GM18868 (cell line): ENCODE data around the gene UBC.

Source experiments
- ATAC-seq: cut with Tn5 transposase; IDR thresholded peaks from one replicate; pipeline ENCODE4 v1.9.1; 2021; ENCODE audit warnings: mild to moderate bottlenecking, moderate library complexity; ENCODE audit not compliant: unreplicated experiment

Gene UBC

GRCh38 chr12:124914392-124915238 lies at the start of gene UBC:
Gene UBC, minus strand, starts transcription at chr12:124914650. Its CDS starts 879 bp downstream, at chr12:124913771.
- peak; percentile 23 for ATAC-seq

- no peak for ATAC-seq
These were observed 48.8 kb upstream of the UBC start for GRCh38 chr12:124963211-124963610.

DNA sequence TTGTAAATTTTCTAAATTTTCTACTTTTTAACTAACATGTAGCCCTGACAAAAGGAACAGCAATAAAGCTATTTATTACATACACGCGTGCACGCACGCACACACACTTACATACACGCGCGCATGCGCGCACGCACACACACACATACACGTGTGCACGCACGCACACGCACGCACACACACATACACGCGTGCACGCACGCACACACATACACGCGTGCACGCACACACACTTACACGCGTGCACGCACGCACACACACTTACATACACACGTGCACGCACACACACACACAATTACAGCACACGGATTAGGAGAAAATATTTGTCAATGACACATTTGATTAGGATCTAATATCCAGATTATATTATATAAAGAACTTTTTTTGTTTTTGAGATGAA lies 46.6 kb upstream of the UBC start:
- ATAC-seq: no peak

- ATAC-seq: no peak
These were observed 42.1 kb upstream of the UBC start for GRCh38 chr12:124956571-124956970.

DNA sequence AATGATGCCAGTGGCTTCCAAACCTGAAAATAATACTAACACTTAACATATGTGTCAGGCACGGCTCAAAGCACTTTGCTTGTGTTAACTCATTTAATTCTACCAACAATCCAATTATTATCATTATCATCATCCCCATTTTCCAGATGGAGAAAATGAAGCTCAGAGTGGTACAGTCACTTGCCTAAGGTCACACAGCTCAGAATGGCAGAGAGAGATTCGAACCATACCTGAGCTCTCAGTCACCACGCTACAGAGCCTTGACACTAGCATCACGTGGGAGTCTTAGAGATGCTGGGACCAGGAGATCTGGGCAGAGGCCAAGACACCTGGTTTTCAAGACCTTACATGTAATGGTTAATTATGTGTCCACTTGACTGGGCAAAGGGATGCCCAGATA lies 40.3 kb upstream of the UBC start:
- ATAC-seq: no peak

GRCh38 chr12:124953689-124954405 lies 39.4 kb upstream of the UBC start:
- no peak for ATAC-seq

GRCh38 chr12:124952801-124953200 lies 38.4 kb upstream of the UBC start:
- no peak for ATAC-seq

DNA sequence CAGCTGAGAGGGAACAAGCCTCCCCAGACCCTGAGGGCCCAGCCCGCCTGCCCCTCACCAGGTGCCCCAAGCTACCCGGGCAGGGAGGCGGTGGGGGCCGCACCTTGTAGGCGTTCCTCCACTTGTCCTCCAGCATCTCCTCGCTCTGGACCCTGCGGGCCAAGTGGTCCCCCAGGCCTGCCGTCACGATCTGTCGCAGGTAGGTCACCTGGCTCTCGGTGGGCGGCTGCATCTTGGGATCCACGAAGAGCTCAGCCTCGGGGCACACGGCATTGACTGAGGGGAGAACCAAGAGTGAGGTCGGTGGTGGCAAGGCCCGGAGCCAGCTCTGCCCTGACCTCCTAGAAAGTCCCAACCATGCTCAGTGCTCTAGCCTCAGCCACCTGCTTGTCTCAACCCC lies 37.8 kb upstream of the UBC start:
- ATAC-seq: no peak

GRCh38 chr12:124949779-124950728 lies 35.6 kb upstream of the UBC start:
- ATAC-seq: no peak

- no peak for ATAC-seq
These were observed 34.6 kb upstream of the UBC start for GRCh38 chr12:124949066-124949465.

DNA sequence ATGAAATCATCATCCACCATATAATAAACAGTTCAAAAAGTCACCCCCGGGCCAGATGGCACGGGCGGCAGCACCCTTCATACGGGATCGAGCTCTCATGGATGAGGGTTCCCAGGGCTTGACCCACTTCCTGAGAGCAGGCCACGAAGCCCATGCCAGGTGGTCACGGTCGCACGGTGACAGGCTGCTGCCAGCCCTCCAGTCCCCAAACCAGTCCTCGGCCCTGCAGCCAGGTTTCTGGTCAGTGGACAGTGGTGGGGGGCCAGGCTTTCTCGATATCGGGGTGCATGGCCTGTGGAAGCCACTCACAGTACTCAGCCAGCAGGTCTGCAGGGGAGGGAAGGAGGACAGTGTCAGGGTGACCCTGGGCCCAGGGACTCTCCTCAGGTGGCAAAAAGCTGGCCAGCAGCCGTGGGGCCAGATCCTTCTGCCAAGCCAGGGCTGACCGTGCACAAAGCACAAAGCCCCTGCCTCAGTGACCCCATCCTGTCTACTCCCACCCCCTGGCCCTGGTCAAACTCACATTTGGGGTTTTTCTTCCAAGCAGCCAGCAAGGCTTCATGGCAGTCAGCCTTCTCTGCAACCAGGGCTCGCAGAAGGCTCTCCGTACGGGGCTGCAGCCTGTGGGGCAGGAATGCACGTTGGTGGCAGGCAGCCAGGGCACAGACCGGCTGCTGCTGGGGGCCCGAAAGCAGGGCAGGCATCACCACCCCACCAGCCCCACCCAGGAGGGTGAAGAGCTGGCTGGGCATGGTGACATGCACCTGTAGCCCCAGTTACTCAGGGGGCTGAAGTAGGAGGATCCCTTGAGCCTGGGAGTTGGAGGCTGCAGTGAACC lies 33.3 kb upstream of the UBC start:
- no peak for ATAC-seq

GRCh38 chr12:124947013-124947412 lies 32.6 kb upstream of the UBC start:
- ATAC-seq: no peak

- ATAC-seq: no peak
These were observed 32.0 kb upstream of the UBC start for GRCh38 chr12:124946447-124946793.

GRCh38 chr12:124941170-124941527 lies 26.7 kb upstream of the UBC start:
- ATAC-seq: no peak

DNA sequence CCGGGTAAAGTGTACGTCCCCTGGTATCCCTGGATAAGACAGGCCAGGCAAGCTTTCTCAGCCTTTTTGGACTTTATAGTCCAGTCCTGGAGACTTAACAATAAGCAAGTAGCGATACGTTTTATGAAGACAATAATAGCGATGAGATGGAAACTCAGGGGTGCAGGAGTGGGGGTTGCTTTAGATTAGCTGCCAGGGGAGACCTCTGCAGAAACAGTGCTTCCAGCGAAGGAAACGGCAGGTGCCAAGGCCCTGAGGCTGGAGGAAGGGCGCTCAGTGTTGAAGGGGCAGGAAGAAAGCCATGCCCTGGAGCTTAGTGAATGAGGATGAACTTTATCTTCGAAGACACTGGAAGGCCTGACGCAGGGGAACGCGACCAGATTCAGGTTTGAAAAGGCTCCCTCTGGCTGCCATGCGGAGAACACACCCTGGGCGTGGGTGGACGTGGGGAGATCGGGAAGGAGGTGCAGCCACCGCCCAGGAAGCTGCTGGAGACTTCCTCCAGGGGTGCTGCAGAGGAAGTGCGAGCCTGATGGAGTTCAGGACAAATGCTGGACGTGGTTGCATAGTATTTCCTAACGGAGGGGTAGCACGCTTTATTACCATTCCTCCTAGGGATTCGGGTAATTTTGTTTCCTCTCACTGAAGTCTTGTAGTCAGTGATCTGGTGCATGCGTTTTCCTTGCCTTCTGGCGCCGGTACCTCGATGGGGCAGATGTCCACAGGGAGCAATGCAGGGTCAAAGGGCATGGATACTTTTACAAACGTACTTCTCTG lies 26.1 kb upstream of the UBC start:
- peak; percentile 38 for ATAC-seq

DNA sequence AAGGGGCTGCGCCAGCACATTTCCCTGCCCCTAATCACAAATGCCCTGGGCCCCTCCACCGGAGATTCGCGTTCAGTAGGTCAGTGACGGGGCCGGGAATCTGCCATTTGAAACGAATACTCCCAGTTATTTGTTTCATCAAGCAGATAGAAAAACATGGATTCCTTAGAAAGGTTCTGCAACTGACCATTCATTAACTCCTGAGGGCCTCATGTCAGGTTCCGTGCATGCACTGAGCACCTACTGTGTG lies 25.6 kb upstream of the UBC start:
- peak; percentile 34 for ATAC-seq

- ATAC-seq: peak; percentile 67
These were observed 25.1 kb upstream of the UBC start for GRCh38 chr12:124939421-124940142.

GRCh38 chr12:124939079-124939420 lies 24.6 kb upstream of the UBC start:
- ATAC-seq: peak; percentile 25

GRCh38 chr12:124938587-124938986 lies 24.1 kb upstream of the UBC start:
- no peak for ATAC-seq
